NCI-H510A (cell line): ENCODE results near the gene ABCA1.
"Not testable (repeated sequence)": the region's sequence is repeated elsewhere in the genome, so short reads cannot be mapped to it uniquely, and the experiment has no call there.

Experiments used
- DNase-seq: peaks from one replicate; lab custom pipeline; 2025; lab: John Stamatoyannopoulos, UW

The ABCA1 gene

GRCh38 chr9:104795857-104796256 is 132.1 kb downstream of the ABCA1 start:
- DNase-seq: no peak

GRCh38 chr9:104795082-104795481 is 132.9 kb downstream of the ABCA1 start:
- no peak for DNase-seq

- DNase-seq: no peak
These were observed 133.9 kb downstream of the ABCA1 start for GRCh38 chr9:104794070-104794469.

- DNase-seq: no peak
These were observed 139.7 kb downstream of the ABCA1 start for GRCh38 chr9:104788251-104788650.

- no peak for DNase-seq
These were observed 140.5 kb downstream of the ABCA1 start for GRCh38 chr9:104787306-104788015.

GRCh38 chr9:104786293-104786692 is 141.7 kb downstream of the ABCA1 start:
- DNase-seq: no peak

GRCh38 chr9:104784098-104784497 is 143.9 kb downstream of the ABCA1 start:
- no peak for DNase-seq

- DNase-seq: no peak
These were observed 144.4 kb downstream of the ABCA1 start for GRCh38 chr9:104783588-104783987.

GRCh38 chr9:104780796-104781395 is 147.1 kb downstream of the ABCA1 start:
- DNase-seq: no peak

- no peak for DNase-seq
These were observed 147.9 kb downstream of the ABCA1 start for GRCh38 chr9:104779946-104780535.

GRCh38 chr9:104779334-104779733 is 148.6 kb downstream of the ABCA1 start:
- no peak for DNase-seq

GRCh38 chr9:104778802-104779201 is 149.2 kb downstream of the ABCA1 start:
- no peak for DNase-seq

GRCh38 chr9:104776797-104777196 is 151.2 kb downstream of the ABCA1 start:
- DNase-seq: no peak

- DNase-seq: no peak
These were observed 152.0 kb downstream of the ABCA1 start for GRCh38 chr9:104775976-104776375.

GRCh38 chr9:104775574-104775936 is 152.4 kb downstream of the ABCA1 start:
- no peak for DNase-seq

- DNase-seq: no peak
These were observed 153.0 kb downstream of the ABCA1 start for GRCh38 chr9:104774831-104775573.

GRCh38 chr9:104774132-104774531 is 153.8 kb downstream of the ABCA1 start:
- no peak for DNase-seq

GRCh38 chr9:104772714-104773510 is 155.0 kb downstream of the ABCA1 start:
- DNase-seq: no peak

GRCh38 chr9:104769655-104770054 is 158.3 kb downstream of the ABCA1 start:
- DNase-seq: no peak

GRCh38 chr9:104769029-104769428 is 158.9 kb downstream of the ABCA1 start:
- not testable (repeated sequence) for DNase-seq

GRCh38 chr9:104767507-104767906 is 160.4 kb downstream of the ABCA1 start:
- no peak for DNase-seq

- no peak for DNase-seq
These were observed 161.9 kb downstream of the ABCA1 start for GRCh38 chr9:104766025-104766424.
